ENCODE measurements around the gene LRRC14B.

The LRRC14B gene

DNA sequence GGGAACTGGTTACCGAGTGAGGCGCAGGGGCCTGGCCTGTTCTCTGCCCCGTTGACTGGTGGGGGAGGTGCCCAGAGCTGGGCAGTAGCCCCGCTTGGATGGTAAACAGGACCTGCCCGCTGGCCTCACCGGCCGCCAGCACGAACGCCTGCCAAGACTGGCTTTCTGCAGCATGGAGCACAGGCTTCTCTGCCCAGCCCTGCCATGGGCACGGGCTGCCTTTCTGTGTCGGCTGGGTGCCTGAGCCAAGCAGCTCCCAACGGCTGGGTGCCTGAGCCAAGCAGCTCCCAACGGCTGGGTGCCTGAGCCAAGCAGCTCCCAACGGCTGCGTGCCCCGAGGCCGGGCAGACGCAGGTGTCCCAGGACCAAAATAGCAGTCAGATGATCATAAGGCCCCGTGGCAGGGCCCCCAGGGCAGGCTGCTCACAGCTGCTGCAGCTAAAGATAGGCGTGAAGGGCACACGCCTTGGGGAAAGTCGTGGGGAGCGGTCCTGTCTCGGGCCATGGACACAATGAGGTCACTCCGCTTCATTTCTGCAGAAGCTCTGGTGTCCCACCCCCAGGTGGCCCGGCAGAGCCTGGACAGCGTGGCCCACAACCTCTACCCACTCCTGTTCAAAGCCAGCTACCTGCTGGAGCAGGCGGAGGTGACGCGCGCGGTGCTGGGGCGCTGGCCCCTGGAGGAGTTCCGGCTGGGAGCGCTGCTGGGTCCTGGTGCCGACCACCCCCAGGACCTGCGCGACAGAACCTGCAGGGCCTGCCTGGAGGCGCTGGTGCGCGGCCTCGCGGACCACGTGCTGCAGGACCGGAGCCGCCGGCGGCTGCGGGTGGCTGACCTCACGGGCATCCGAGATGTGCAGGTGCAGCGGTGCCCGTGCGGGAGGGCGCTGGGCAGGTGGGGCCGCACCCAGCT lies at the start of gene LRRC14B:
Gene LRRC14B, plus strand, starts transcription at position 460 of the 913 bp plus-strand sequence. Its CDS starts 44 bp downstream, at position 504.
- TF ChIP-seq CTCF (IDR thresholded peaks at IDR 0.05; ENCODE audit: low read length, missing control alignments), result no peak
- no peak for DNase-seq (ENCODE audit: low read depth)
- no peak within 1 kb of the TSS for H3K4me3 ChIP-seq (replicated peaks; ENCODE audit: low read depth, low read length)

- no peak overlapping the region for H3K4me3 ChIP-seq (replicated peaks; ENCODE audit: low read depth, low read length)
- DNase-seq (ENCODE audit: low read depth), result no peak
- TF ChIP-seq CTCF (IDR thresholded peaks at IDR 0.05; ENCODE audit: low read length, missing control alignments), result no peak
These were observed 49.5 kb upstream of the LRRC14B start for GRCh38 chr5:141761-142160.

- no peak for TF ChIP-seq CTCF (IDR thresholded peaks at IDR 0.05; ENCODE audit: low read length, missing control alignments)
- no peak for DNase-seq (ENCODE audit: low read depth)
- H3K4me3 ChIP-seq (replicated peaks; ENCODE audit: low read depth, low read length), result no peak overlapping the region
These were observed 49.0 kb upstream of the LRRC14B start for GRCh38 chr5:142246-142810.

- no peak overlapping the region for H3K4me3 ChIP-seq (replicated peaks; ENCODE audit: low read depth, low read length)
- no peak for TF ChIP-seq CTCF (IDR thresholded peaks at IDR 0.05; ENCODE audit: low read length, missing control alignments)
- no peak for DNase-seq (ENCODE audit: low read depth)
These were observed 48.3 kb upstream of the LRRC14B start for GRCh38 chr5:143041-143440.

DNA sequence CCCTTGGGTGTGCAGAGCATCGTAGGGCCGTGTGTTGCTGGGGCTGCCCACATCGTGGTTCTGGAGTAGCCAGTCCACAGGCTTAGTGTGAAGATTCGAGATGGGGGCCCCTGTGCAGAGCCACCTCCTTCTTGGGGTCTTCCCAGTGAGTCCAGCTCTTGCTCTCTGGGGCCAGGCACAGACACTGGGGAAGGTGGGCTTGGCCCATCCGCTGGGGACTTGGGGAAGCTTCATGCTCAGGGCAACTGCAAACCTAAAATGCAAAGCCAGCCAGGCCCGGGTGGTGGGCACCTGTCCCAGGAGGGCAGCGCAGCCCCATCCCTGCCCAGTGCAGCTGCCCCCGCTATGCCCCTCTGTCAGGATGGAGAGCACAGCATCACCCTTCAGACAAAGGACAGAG lies 46.4 kb upstream of the LRRC14B start:
- DNase-seq (ENCODE audit: low read depth), result no peak
- no peak overlapping the region for H3K4me3 ChIP-seq (replicated peaks; ENCODE audit: low read depth, low read length)
- TF ChIP-seq CTCF (IDR thresholded peaks at IDR 0.05; ENCODE audit: low read length, missing control alignments), result no peak

DNA sequence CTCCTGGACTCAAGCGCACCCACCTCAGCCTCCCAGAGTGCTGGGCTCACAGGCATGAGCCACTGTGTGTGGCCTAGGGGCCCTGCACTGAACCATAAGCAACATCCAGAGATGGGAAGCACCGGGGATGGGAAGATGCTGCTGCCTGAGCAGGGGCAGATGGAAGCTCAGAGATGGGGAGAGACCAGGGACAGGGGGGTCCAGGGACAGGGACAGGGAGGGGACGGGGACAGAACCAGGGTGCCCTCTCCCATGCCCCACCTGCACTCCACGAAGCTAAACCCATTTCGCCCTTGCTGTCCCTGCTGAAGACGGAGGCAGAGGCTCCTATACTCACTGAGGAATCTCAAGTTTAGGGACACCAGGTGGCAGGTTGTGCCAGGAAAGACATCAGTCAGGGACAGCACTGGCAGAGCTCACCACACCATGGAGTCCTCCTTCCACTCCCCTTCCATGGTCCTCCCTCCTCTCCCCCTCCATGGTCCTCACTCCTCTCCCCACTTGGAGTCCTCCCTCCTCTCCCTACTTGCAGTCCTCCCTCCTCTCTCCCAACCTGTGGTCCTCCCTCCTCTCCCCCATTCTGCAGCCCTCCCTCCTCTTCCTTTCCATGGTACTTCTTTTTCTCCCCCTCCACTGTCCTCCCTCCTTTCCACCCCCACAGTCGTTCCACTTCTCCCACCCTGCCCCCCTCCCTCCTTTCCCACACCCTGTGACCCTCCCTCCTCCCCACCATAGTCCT lies 45.5 kb upstream of the LRRC14B start:
- no peak overlapping the region for H3K4me3 ChIP-seq (replicated peaks; ENCODE audit: low read depth, low read length)
- no peak for DNase-seq (ENCODE audit: low read depth)
- no peak for TF ChIP-seq CTCF (IDR thresholded peaks at IDR 0.05; ENCODE audit: low read length, missing control alignments)
